Ishikawa (cell line): ENCODE measurements around the gene ADCY4.
A peak's percentile ranks its signal among the peaks of the same experiment; 100 is the strongest.

Source experiments
- CEBPB ChIP-seq: IDR thresholded peaks from 2 replicates; pipeline ENCODE4 v1.6.1; 2012
- CREB1 ChIP-seq: IDR thresholded peaks from 2 replicates; pipeline ENCODE4 v1.6.1; 2012; ENCODE audit warnings: low read depth
- EGR1 ChIP-seq: IDR thresholded peaks from 2 replicates; pipeline ENCODE4 v1.6.1; 2012
- EP300 ChIP-seq: IDR thresholded peaks from 2 replicates; pipeline ENCODE4 v1.6.1; 2012; ENCODE audit warnings: borderline replicate concordance
- FOXM1 ChIP-seq: IDR thresholded peaks from 2 replicates; pipeline ENCODE4 v1.6.1; 2012; ENCODE audit warnings: low read depth, borderline replicate concordance
- MAX ChIP-seq: IDR thresholded peaks from 2 replicates; pipeline ENCODE4 v1.6.1; 2012
- NFIC ChIP-seq: IDR thresholded peaks from 2 replicates; pipeline ENCODE4 v1.6.1; 2012
- RAD21 ChIP-seq: IDR thresholded peaks from 2 replicates; pipeline ENCODE4 v1.6.1; 2012; ENCODE audit warnings: low read depth
- REST ChIP-seq: IDR thresholded peaks from 2 replicates; pipeline ENCODE4 v1.6.1; 2012; ENCODE audit warnings: low read depth, mild to moderate bottlenecking
- TAF1 ChIP-seq: IDR thresholded peaks from 2 replicates; pipeline ENCODE4 v1.6.1; 2012; ENCODE audit warnings: low read depth, mild to moderate bottlenecking
- TCF12 ChIP-seq: IDR thresholded peaks from 2 replicates; pipeline ENCODE4 v1.6.1; 2012; ENCODE audit warnings: low read depth
- TEAD4 ChIP-seq: IDR thresholded peaks from 2 replicates; pipeline ENCODE4 v1.6.1; 2012
- USF1 ChIP-seq: IDR thresholded peaks from 2 replicates; pipeline ENCODE4 v1.6.1; 2012
- YY1 ChIP-seq: IDR thresholded peaks from 2 replicates; pipeline ENCODE4 v1.6.1; 2012; ENCODE audit warnings: low read depth
- ZBTB7A ChIP-seq: IDR thresholded peaks from 2 replicates; pipeline ENCODE4 v1.6.1; 2012; ENCODE audit warnings: low read depth

Gene ADCY4

GRCh38 chr14:24335461-24336171 is 745 bp upstream of the ADCY4 start:
- no peak for TF ChIP-seq MAX
- TF ChIP-seq CEBPB: no peak
- no peak for TF ChIP-seq NFIC

- TF ChIP-seq TCF12: no peak
- no peak for TF ChIP-seq FOXM1
- no peak for TF ChIP-seq EP300
- no peak for TF ChIP-seq REST
- no peak for TF ChIP-seq TEAD4
- TF ChIP-seq YY1: no peak
- TF ChIP-seq TAF1: no peak
- no peak for TF ChIP-seq EGR1
- TF ChIP-seq MAX: peak; percentile 95
- no peak for TF ChIP-seq NFIC
- TF ChIP-seq CREB1: no peak
- no peak for TF ChIP-seq ZBTB7A
- no peak for TF ChIP-seq USF1
- peak; percentile 51 for TF ChIP-seq RAD21
- 0 out of 2 replicates have a peak, but pooled peaks have one; percentile 42 for TF ChIP-seq CEBPB
Measured at GRCh38 chr14:24332268-24332993, 2.4 kb downstream of the ADCY4 start.

GRCh38 chr14:24331731-24332267 is 3.1 kb downstream of the ADCY4 start:
- TF ChIP-seq EGR1 (no peak), TEAD4 (no peak), ZBTB7A (no peak), EP300 (no peak), RAD21 (no peak), TCF12 (no peak), REST (no peak), NFIC (no peak), CREB1 (no peak), TAF1 (no peak), USF1 (no peak), FOXM1 (no peak), CEBPB (no peak), YY1 (no peak), MAX (no peak)

- no peak for TF ChIP-seq CEBPB
- no peak for TF ChIP-seq CREB1
- no peak for TF ChIP-seq TEAD4
- TF ChIP-seq USF1: no peak
- no peak for TF ChIP-seq REST
- TF ChIP-seq RAD21: no peak
- TF ChIP-seq YY1: no peak
- TF ChIP-seq TAF1: no peak
- no peak for TF ChIP-seq NFIC
- TF ChIP-seq EP300: no peak
- no peak for TF ChIP-seq FOXM1
- TF ChIP-seq ZBTB7A: no peak
- TF ChIP-seq MAX: no peak
- no peak for TF ChIP-seq TCF12
- no peak for TF ChIP-seq EGR1
Measured at GRCh38 chr14:24330973-24331674, 3.7 kb downstream of the ADCY4 start.
